ENCODE measurements around the gene HTR1D.
"Not testable (repeated sequence)": the region's sequence is repeated elsewhere in the genome, so short reads cannot be mapped to it uniquely, and the experiment has no call there.

Gene HTR1D

DNA sequence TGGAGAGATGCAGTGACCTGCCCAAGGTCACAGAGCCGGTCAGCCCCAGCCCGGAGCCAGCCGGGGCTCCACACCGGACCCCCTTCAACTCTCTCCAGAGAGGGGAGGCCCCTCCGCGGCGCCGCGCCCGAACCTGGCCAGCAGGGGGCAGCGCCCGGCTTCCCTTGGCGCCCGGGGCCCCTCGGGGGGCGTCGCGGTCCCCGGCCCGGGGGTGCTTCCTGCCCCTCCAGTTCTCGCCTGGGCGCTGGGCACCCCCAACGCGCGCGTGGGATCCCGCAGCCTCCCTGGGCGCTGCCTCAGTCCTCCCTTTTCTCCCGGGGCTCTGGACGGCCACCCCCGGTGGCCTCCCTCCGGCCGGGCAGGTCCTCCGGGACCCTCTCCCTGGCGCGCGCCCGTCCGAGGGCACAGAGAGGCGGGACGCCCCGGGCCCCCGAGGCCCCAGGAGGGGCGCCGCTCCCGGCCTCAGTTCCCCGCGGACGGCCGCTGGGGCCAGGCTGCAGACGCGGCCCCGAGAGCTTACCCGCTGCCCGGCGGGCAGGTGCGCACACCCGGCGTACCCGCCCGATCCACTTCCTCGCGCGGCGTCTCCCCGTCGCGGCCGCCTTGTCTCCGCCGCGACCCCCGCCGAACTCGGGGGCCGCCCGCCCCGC, 406 bp downstream of the HTR1D start:
- no peak for DNase-seq (ENCODE audit: low read depth)

DNA sequence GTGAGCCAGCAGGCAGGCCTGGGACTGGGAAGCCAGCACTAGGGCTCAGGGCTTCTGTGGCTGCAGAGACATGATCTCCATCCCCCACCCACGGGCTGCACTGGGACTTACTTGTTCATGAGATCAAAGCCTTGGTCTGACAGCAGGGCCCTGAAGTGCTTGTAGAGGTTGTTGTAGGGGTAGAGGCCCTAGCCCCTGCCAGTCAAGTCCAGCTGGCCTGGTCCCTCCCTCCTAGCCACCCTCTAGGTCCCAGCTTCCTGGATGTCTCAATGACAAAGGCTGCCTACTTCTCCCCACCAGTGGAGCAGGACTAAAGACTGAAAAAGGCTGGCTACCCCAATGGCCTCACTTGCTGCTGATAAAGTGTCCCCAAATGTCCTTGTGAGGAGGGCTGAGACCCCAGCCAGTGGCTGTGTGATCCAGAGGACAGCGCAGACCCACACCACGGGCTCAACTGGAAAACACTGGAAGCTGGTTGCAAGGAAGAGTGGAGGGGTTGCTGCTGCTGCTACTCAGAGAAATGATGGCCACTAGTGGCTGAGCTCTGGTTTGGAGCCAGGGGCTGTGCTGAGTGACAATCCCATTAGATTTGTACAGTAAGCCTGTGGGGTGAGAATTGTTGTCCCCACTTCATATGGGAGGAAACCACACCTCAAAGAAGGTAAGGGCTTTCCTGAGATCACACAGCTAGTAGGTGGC, 1.4 kb downstream of the HTR1D start:
- no peak for DNase-seq (ENCODE audit: low read depth)

DNA sequence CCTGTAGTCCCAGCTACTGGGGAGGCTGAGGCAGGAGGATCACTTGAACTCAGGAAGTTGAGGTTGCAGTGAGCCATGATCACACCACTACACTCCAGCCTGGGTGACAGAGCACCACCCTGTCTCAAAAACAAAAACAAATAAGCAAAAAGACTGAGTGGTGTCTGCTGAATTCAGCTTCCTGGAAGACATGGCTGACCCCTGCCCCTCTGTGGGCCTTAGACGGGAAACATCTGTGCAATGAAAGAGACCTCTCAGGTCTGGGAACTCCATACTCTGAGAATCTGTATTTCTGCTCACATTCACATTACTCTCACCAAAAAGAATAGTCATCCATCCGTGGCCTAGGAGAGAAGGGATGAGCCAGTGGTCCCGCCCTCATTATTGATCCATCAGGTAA, 2.0 kb downstream of the HTR1D start:
- no peak for DNase-seq (ENCODE audit: low read depth)

DNA sequence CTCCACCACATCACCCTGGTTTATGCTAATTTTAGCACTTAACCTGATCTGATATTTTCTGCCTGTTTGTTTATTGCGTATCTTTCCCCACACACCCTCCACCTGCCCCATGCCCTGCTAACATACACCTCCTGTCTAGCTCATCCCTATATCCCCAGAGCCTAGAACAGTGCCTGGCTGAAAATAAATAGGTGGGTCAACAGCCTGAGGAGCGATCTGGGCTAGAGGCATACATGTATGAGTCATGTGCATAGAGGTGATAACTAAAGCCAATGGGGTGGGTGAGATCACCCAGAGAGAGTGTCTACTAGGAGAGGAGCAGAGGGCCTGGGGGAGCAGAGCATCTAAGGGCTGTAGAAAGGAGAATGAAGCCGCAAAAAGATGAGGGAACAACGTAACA, 2.7 kb downstream of the HTR1D start:
- DNase-seq (ENCODE audit: low read depth): no peak

DNA sequence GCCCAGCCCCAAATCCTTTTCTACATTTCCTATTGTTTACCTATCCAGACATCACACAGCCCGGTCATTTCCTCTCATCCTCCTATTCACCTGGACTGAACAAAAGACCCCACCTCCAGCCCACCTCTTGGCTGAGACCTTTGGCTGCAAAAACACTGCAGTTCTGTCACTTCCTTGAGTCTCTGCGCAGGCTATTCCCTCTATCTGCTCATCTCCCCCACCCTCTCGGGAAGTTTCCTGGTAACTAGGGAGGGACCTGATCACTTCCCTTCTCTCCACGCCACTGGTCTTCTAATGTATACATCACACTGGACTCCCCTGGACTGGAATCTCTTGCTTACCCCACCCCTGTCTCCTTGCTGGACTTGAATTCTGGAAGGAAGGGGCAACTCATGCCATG, 5.3 kb downstream of the HTR1D start:
- DNase-seq (ENCODE audit: low read depth): no peak

DNA sequence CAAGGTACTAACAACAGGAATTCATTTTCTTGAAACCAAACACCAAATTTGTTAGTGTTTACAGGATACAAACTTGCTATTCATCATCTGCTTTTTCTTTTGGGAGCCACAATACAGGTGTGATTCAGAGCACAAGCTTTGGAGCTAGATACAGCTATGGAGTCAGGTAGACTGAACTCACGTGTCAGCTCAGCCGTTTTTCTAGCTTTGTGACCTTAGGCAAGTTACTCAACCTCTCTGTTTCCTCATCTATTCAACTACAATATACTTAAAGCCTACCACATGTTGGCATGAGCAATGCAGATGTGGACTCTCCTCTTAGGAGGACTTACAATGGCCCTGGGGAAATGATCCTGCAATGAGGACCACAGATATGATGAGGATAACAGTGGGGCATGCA, 6.3 kb downstream of the HTR1D start:
- no peak for DNase-seq (ENCODE audit: low read depth)

DNA sequence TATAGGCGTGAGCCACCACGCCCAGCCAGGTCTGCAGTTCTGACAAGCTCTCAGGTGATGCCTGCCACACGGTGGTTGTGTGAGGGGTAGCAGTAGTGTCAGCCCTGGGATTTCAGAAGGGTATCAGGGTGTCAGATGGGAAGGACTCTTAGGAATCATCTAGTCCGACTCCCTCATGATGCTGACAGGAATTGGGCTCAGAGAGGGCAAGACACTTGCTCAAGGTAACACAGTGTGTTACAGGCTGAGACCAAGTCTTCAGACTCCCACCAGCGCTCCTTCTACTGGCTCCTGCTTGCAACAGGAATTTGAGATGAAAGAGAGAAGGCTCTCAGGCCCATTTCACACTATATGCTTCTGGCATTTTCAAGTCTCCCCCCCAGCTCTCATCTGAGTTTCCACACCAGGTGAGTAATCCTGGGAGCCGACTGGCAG, 6.9 kb downstream of the HTR1D start:
- peak; percentile 8 for DNase-seq (ENCODE audit: low read depth)

DNA sequence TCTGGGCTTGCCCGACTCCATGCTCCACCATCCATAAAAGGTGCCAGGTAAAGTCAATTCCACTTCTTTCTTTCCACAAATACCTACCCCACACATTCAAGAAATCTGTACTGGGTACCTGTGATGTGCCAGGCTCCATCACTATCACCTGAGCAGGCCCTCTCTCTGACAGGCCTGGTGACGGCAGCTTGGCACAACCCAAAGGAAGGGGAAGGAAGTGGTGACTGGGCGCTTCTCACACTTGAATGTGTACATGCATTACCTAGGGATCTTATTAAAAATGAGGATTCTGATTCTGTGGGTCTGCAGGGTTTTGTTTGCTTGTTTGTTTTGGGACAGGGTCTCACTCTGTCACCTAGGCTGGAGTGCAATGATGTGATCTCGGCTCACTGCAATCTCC, 7.5 kb downstream of the HTR1D start:
- DNase-seq (ENCODE audit: low read depth): no peak

DNA sequence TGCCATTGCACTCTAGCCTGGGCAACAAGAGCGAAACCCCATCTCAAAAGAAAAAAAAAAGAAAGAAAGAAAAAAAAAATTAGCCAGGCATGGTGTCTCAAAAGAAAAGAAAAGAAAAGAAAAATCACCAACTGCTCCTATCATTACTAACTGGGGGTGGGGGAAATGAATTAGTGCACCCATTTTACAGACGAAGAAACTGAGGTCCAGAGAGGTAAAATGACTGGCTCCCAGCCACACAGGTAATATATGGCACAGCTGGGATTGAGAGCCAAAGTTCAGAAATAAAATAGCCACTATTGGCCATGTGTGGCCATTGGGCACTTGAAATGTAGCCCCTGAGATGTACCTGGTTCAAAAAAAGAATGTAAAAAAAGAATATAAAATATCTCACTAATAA, 8.8 kb downstream of the HTR1D start:
- DNase-seq (ENCODE audit: low read depth): no peak

DNA sequence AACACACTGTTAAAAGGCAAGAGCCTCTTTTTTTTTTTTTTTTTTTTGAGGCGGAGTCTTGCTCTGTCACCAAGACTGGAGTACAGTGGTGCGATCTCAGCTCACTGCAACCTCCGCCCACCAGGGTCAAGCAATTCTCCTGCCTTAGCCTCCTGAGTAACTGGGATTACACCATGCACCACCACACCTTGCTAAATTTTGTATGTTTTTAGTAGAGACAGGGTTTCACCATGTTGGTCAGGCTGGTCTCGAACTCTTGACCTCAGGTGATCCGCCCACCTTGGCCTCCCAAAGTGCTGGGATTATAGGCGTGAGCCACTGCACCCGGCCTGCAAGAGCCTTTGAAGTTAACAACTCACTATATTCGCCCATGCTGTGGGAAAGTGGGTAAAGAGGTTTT, 9.6 kb downstream of the HTR1D start:
- DNase-seq (ENCODE audit: low read depth): not testable (repeated sequence)

DNA sequence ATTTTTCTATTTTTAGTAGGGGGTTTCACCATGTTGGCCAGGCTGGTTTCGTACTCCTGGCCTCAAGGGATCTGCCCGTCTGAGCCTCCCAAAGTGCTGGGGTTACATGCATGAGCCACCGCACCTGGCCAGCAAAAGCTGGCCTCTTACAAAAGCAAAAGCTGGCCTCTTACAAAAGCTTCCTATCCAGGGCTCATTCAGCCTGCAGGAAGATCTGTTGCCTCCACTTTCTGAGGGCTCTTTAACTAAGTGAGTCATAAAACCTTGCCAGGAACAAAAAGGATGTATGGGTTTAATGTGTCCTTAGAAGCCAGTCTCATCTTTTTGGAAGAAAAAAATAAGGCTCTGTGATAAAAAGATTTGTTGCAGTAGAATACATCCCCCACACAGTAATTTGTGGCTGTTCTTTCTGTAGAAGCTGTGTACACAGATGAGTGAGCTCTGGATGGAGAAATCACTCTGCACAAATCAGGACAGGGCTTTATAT, 15.0 kb downstream of the HTR1D start:
- no peak for DNase-seq (ENCODE audit: low read depth)

DNA sequence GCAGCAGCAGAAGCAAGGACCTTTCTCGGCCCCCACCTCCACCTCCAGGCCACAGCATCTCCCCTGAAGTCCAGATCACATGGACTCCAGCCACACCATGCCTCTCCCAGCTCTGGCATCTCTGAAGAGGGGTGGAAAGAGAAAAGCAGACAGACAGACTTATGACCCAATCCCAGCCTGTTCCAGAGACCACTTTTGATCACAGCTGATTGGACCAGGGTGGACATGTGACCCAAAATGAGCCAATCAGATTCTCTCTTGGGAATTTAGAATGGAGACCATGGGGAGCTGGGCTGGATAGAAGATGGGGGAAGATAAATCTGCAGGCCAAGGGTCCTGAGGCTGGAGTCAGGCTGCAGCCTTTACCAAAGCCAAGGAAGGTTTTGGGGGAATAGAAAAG, 16.4 kb downstream of the HTR1D start:
- no peak for DNase-seq (ENCODE audit: low read depth)

DNA sequence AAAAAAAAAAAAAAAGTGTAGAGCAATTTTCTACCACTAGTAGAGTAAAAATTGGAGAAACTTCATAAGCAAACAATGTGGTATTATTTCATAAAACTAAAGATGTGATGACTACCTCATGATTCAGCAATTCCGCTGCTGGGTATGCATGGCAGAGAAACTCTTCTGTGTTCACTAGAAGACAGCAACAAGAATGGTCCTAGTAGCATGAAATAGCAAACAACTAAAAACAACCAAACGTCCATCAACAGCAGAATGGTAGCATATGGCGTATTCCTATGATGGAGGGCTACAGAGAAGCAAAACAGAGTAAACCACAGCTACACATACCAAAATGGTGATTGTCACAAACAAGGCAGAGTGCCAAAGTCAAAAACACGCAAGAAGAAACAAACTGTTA, 18.9 kb downstream of the HTR1D start:
- DNase-seq (ENCODE audit: low read depth): peak; percentile 94

DNA sequence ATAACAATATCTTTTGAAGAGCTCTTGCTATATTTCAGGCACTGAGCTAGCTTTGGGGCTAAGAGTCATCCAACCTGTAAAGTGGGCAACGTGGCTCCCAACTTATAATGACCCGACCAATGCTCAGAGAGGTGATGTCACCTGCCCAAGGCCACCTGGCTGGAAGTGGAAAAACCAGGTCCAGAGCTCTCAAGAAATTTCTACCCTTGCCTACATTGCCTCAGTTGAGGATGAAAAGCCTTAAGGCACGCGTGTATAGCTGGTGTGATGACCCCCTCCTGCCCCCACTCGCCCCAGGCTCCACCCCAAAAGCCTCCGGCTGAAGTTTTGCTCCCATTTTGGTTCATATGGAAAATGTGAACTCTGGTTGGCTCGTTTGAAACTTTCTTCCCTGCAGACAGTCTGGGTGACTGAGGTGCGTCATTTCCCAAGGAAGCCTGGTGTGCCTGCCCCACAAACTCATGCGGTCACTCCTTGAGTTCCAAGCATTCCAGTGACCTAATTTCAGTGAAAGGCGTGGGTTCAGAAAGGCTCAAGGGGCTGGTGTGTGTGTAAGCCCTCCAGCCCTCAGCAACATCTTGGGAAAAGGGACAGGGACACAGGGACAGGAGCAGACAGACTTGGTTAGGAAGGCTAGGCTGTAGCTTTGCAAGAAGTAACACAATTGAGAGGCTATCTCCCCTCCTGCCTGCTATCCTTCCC, 20.5 kb downstream of the HTR1D start:
- DNase-seq (ENCODE audit: low read depth): peak; percentile 95

DNA sequence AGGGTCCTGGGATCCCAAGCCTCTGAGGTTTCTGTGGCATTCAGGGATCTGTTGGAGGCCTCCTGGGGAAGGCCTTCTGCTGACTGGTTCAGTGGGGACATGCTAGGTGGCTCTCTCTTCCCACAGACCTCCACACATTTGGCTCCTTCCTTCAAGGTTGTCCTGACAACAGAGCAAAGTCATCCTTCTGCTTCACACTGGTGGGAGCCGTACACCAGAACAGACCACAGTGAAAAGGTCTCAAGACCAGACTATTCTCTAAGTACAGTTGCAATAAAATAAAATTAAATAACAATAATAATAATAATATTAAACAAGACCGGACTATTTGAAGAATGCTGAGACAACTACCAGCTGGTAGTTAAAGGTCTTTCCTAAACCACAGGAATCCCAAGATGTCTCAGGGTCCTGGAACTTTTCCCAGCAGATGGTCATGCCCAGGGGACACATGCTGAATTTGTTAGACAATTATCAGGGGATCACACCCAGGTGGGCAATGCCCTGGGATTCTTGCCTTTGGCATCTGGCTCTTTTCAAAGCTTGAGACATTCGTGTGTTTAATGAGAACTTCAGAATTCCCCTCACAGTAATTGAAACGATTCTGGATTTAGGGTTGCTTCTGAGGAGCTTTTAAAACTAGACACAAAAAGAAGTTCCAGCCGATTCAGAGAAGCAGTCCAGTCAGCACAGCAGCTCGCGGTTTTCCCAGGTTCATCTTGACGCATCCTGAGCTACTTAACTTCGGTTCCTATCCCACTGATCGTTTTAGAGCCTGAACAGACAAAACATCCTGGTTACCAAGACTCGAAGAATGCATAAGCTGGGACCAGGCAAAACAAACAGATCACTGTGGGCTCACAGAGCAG, 22.9 kb downstream of the HTR1D start:
- peak; percentile 93 for DNase-seq (ENCODE audit: low read depth)

DNA sequence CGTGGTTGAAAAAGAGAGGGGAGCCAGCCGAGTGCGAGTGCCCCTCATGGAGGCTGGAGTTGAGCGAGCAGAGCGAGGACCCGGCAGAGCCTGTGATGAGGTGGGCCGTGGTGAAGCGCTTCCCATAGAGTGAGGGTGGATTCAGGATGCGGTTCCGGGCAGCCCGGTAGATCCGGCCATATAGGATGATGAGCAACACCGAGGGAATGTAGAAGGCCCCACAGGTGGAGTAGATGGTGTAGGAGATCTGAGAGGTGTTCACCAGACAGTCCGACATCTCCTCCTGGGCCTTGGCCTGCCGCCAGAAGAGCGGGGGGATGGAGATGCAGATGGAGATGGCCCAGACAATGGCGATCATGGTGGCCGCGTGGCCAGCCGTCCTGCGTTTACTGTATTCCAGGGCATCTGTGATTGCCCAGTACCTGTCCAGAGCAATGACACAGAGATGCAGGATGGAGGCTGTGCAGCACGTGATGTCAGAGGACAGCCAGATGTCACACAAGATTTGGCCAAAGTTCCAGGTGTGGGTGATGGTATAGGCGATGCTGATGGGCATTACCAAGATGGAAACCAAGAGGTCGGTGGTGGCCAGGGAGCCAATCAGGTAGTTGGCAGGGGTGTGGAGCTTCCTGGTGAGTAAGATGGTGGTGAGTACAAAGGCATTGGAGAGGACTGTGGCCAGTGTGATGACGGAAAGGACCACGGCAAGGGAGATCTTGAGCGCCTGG, 23.7 kb downstream of the HTR1D start:
- no peak for DNase-seq (ENCODE audit: low read depth)

DNA sequence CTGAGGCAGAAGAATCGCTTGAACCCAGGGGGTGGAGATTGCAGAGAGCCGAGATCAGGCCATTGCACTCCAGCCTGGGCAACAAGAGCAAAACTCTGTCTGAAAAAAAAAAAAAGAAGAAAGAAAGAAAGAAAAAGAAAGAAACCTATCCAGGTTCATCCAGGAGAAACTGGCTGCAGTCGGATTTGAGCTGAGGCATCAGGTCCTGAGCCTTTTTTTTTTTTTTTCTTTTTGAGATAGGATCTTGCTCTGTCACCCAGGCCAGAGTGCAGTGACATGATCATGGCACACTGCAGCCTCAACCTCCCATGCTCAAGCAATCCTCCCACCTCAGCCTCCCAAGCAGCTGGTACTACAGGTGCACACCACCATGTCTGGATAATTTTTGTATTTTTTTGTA, 26.1 kb downstream of the HTR1D start:
- DNase-seq (ENCODE audit: low read depth): no peak

DNA sequence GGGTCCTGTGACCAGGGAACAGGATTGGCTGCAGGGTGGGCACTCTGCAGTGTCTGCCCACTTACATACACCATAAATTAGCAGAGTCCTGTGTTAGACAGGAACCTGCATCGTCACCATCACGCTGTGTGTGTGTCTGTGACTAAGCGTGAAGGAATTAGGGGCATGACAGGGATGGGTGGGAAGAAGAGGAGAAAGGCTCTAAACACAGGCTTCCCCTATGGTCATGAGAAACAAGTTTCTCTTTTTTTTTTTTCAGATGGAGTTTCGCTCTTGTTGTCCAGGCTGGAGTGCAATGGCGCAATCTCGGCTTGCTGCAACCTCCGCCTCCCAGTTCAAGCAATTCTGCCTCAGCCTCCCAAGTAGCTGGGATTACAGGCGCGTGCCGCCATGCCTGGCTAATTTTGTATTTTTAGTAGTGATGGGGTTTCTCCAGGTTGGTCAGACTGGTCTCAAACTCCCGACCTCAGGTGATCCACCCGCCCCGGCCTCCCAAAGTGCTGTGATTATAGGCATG, 28.3 kb downstream of the HTR1D start:
- peak; percentile 93 for DNase-seq (ENCODE audit: low read depth)

DNA sequence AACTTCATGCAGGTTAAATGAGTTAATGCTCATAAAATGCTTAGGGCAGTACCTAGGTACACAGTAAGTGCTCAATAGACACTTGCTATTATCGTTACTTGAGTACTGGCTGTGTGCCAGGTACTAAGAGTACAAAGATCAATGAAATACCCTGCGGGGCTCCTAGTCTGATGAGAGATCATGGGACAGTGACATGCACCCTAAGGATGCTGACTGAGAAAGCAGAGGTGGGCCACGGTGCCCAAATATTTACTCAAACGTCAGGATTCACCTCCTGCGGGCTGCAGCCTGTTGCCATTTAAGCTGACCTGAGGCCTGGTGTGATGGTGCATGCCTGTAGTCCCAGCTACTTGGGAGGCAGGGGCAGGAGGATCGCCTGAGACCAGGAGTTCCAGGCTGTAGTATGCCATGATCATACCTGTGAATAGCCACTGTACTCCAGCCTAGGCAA, 28.8 kb downstream of the HTR1D start:
- DNase-seq (ENCODE audit: low read depth): no peak

DNA sequence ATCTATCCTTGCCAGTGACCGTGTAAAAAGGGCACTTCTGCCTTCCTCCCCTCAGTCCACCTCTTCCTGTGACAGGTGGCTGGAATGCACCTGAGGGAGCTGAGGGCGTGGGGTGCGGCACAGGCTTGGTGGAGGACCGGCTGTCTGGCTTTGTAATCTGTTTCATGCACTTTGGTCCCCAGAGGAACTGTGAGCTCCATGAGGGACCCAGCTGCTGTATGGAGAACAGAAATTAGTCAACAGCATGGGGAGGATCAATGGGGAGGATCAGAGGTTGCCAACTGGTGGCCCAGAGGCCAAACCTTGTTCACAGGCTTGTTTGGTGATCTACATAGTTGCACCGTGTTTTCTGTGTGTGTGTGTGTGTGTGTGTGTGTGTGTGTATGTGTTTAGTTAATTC, 29.7 kb downstream of the HTR1D start:
- DNase-seq (ENCODE audit: low read depth): no peak

DNA sequence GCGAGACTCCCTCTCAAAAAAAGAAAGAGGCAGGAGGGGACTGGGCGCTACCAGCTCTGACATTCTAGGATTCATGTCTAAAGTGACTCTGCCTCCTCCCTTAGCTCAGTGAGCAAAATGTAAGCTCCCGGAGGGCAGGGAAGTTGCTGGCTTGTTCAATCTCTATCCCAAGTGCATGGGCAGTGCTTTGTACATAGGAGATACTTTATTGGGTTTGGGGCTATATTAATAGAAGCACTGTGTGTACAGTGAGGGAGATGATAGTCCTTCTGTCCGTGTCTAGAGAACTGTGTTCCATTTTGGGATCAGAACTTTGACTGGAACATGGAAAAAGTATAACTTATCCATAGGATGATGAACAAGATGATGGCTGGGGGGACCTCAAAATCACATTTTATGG, 31.9 kb downstream of the HTR1D start:
- DNase-seq (ENCODE audit: low read depth): no peak

All from HS-5 (cell line).